HG02973 (cell line): ENCODE measurements around the gene PCDHGA2.
"Not testable (repeated sequence)": the region's sequence is repeated elsewhere in the genome, so short reads cannot be mapped to it uniquely, and the experiment has no call there.

Experiments used
- ATAC-seq: cut with Tn5 transposase; IDR thresholded peaks from one replicate; pipeline ENCODE4 v1.9.1; 2021; ENCODE audit warnings: moderate library complexity; ENCODE audit not compliant: unreplicated experiment

The PCDHGA2 gene

DNA sequence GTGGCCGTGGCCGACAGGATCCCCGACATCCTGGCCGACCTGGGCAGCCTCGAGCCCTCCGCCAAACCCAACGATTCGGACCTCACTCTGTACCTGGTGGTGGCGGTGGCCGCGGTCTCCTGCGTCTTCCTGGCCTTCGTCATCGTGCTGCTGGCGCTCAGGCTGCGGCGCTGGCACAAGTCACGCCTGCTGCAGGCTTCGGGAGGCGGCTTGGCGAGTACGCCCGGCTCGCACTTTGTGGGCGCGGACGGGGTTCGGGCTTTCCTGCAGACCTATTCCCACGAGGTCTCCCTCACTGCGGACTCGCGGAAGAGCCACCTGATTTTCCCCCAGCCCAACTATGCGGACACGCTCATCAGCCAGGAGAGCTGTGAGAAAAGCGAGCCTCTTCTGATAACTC, 7.5 kb downstream of the PCDHGA2 start:
- not testable (repeated sequence) for ATAC-seq

DNA sequence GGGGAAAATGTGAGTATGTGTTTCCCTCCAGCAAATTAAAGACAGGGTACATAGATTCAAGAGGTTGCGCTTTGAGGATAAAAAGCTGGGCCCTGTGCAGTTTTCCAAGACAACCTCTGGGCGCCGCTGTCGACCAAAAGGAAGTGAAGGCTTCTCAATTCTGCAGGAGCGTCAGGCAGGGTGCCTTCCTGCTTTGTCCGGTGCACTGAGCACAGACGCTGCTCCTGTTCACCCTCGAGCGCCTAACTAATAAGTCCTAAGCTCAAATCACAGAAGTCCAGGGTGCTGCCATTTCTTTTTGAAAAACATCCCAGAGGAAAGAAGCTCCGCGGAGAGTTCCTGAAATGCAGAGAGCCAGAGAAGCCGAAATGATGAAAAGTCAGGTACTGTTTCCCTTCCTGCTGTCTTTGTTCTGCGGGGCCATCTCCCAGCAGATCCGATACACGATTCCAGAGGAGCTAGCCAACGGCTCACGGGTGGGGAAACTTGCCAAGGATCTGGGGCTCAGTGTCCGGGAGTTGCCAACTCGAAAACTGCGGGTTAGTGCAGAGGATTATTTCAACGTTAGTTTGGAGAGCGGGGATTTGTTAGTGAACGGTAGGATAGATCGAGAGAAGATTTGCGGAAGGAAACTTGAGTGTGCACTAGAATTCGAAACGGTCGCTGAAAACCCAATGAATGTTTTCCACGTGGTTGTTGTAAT, 11.5 kb downstream of the PCDHGA2 start, which contains the start of gene PCDHGB1:
Gene PCDHGB1, plus strand, starts transcription at position 183 of the 703 bp plus-strand sequence. Its CDS starts 162 bp downstream, at position 345.
- ATAC-seq: peak; percentile 63

DNA sequence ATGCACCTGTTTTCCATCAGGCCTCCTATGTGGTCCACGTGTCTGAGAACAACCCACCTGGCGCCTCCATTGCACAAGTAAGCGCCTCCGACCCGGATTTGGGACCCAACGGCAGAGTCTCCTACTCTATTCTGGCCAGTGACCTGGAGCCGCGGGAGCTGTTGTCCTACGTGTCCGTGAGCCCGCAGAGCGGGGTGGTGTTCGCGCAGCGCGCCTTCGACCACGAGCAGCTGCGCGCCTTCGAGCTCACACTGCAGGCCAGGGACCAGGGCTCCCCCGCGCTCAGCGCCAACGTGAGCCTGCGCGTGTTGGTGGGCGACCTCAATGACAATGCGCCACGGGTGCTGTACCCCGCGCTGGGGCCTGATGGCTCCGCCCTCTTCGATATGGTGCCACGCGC, 13.0 kb downstream of the PCDHGA2 start:
- no peak for ATAC-seq

DNA sequence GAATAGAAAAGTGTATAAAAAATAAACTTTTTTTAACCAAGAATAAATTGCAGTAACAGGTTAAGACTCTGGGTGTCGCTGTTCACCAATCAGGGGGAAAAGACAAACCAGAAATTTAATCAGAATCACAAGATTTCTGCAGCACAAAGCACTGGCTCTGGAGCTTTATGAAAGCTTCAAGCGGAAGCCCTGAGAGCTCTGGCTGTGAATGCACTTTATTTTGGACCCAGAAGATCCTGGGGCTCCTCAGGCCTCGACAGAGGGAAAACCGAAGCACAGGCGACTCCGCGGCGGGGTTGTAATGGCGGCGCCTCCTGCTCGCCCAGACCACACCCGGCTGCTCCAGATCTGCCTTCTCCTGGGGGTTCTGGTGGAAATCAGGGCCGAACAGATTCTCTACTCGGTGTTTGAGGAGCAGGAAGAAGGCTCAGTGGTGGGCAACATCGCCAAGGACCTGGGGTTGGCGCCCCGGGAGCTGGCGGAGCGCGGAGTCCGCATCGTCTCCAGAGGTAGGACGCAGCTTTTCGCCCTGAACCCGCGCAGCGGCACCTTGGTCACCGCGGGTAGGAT, 16.4 kb downstream of the PCDHGA2 start, which contains the start of gene PCDHGA4:
Gene PCDHGA4, plus strand, starts transcription at position 122 of the 570 bp plus-strand sequence. Its CDS starts 87 bp downstream, at position 209.
- no peak for ATAC-seq

DNA sequence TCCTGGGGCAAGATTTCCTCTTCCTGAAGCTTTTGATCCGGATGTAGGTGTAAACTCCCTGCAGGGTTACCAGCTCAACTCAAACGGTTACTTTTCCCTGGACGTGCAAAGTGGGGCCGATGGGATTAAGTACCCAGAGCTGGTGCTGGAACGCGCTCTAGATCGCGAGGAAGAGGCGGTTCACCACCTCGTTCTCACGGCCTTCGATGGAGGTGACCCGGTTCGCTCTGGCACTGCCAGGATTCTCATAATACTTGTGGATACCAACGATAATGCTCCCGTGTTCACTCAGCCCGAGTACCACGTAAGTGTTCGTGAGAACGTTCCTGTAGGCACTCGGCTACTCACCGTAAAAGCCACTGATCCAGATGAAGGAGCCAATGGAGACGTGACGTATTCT, 17.1 kb downstream of the PCDHGA2 start:
- no peak for ATAC-seq

DNA sequence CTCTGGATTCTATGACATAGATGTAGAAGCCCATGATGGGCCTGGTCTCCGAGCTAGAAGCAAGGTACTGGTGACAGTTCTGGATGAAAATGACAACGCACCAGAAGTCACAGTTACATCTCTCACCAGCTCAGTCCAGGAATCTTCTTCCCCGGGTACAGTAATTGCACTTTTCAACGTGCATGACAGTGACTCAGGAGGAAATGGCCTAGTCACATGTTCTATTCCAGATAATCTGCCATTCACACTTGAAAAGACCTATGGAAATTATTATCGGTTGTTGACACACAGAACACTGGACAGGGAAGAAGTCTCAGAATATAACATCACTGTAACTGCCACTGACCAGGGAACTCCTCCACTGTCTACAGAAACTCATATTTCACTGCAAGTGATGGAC, 17.6 kb downstream of the PCDHGA2 start:
- ATAC-seq: no peak

DNA sequence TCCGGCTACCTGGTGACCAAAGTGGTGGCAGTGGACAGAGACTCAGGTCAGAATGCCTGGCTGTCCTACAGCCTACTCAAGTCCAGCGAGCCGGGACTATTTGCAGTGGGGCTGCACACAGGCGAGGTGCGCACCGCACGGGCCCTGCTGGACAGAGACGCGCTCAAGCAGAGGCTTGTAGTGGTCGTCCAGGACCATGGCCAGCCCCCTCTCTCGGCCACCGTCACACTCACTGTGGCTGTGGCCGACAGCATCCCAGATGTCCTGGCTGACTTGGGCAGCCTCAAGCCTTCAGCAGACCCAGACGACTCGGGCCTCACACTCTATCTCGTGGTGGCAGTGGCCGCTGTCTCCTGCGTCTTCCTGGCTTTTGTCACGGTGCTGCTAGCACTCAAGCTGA, 18.4 kb downstream of the PCDHGA2 start:
- ATAC-seq: no peak

DNA sequence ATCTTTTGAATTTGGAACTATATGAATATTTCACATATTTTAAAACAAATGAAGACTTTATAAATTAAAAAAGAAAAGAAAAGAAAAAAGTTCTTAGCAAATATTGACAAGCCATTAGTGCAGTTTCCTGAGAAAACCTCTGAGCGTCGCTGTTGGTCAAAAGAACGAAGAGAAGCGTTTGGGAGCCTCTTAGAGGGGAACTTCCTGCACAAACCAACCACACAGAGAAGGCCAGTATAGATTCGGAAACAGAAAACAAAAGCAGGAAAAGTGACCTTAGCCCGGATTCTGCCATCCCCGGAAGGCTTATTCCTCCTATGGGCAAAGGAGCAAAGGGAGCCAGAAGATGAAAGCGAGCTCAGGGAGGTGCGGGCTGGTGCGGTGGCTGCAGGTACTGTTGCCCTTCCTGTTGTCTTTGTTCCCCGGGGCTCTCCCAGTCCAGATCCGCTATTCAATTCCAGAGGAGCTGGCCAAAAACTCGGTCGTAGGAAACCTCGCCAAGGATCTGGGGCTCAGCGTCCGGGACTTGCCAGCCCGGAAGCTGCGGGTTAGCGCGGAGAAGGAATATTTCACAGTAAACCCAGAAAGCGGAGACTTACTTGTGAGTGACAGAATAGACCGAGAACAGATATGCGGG, 21.3 kb downstream of the PCDHGA2 start, which contains the start of gene PCDHGB2:
Gene PCDHGB2, plus strand, starts transcription at position 205 of the 637 bp plus-strand sequence. Its CDS starts 142 bp downstream, at position 347.
- no peak for ATAC-seq

DNA sequence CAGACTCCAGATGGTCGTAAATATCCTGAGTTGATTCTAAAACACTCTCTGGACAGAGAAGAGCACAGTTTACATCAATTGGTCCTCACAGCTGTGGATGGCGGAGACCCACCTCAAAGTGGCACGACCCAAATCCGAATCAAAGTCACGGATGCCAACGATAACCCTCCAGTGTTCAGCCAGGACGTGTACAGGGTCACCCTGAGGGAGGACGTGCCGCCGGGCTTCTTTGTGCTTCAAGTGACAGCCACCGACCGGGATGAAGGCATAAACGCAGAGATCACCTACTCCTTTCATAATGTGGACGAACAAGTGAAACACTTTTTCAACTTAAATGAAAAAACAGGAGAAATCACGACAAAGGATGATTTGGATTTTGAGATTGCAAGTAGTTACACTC, 22.1 kb downstream of the PCDHGA2 start:
- no peak for ATAC-seq

DNA sequence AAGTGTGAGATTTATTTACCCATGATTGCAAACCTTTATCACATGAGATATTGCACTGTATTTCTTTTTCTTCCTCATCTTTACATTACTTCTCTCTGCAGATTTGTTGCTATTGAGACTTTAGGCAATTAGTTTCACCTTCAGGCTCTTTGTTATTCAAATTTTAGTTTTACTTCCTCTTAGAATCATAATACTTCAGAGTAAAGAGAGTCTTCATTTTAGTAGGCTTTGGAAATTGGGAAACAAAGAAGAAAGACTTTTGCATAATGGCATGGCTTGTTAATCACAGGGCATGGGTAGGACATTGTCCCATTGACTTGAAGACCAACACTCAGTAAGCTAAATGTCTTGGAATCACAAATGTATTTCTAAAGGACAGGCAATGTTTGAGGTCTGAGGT, 24.2 kb downstream of the PCDHGA2 start:
- ATAC-seq: no peak

DNA sequence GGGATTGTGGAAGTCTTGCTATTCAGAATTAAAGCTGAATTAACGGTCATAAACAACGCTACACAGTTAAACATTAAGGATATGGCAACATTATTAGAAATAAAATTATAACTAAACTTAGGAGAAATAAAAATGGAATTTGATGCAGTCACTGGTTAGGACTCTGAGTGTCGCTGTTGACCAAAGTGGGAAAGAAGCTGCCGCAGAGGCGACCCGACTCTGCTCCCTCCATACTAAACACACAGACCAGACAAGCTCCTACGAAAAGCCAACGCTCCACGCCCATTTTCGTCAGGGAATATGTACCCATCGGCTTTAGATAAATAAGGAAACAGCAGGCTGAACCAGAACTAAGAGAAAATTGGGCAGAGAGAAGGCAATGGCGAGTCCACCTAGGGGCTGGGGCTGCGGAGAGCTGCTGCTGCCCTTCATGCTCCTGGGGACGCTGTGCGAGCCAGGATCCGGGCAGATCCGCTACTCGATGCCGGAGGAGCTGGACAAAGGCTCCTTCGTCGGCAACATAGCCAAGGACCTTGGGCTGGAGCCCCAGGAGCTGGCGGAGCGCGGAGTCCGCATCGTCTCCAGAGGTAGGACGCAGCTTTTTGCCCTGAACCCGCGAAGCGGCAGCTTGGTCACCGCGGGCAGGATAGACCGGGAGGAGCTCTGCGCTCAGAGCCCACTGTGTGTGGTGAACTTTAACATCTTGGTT, 25.5 kb downstream of the PCDHGA2 start, which contains the start of gene PCDHGA5:
Gene PCDHGA5, plus strand, starts transcription at position 211 of the 709 bp plus-strand sequence. Its CDS starts 169 bp downstream, at position 380.
- ATAC-seq: no peak

DNA sequence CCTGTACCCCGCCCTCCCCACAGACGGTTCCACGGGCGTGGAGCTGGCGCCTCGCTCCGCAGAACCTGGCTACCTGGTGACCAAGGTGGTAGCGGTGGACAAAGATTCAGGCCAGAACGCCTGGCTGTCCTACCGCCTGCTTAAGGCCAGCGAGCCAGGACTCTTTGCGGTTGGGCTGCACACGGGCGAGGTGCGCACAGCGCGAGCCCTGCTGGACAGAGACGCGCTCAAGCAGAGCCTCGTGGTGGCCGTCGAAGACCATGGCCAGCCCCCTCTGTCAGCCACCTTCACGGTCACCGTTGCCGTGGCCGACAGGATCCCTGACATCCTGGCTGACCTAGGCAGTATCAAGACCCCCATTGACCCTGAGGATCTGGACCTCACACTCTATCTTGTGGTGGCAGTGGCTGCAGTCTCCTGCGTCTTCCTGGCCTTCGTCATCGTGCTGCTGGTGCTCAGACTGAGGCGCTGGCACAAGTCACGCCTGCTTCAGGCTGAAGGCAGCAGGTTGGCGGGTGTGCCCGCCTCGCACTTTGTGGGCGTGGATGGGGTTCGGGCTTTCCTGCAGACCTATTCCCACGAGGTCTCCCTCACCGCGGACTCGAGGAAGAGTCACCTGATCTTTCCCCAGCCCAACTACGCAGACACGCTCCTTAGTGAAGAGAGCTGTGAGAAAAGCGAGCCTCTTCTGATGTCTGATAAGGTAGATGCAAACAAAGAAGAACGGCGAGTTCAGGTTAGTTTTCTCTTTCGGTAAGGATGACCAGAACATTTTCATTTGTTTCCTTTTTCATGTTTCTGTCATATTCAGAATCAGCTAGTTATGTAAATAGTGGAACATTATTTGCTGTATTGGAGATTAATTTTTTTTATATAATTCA, 27.7 kb downstream of the PCDHGA2 start:
- no peak for ATAC-seq

DNA sequence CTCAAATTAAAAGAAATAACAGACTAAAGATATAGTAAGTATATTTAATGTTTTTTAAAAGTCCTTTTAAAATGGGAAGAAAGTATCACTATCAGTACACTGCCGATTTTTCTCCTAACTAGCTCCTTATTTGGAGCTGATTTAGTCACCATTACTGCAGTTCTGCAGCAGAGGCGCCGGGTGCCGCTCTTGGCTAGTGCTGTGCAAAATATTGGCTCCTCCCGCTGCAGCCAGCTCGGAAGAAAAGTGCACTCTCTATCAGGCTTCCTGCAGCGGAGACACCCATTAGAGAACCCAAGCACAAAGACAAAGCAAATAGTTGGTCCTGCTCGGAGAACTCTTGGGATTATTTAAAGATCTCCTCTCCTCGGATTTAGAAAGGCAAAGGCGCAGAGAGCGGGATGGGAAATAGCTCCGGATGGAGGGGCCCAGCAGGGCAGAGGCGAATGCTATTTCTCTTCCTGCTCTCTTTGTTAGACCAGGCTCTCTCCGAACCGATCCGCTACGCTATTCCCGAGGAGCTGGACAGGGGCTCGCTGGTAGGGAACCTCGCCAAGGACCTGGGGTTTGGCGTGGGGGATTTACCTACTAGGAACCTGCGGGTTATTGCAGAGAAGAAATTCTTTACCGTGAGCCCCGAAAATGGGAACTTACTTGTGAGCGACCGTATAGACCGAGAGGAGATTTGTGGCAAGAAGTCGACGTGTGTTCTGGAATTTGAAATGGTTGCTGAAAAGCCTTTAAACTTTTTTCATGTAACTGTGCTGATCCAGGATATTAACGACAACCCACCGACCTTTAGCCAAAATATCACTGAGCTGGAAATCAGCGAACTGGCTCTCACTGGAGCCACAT, 31.7 kb downstream of the PCDHGA2 start, which contains the start of gene PCDHGB3:
Gene PCDHGB3, plus strand, starts transcription at position 249 of the 855 bp plus-strand sequence. Its CDS starts 153 bp downstream, at position 402.
- peak; percentile 98 for ATAC-seq

DNA sequence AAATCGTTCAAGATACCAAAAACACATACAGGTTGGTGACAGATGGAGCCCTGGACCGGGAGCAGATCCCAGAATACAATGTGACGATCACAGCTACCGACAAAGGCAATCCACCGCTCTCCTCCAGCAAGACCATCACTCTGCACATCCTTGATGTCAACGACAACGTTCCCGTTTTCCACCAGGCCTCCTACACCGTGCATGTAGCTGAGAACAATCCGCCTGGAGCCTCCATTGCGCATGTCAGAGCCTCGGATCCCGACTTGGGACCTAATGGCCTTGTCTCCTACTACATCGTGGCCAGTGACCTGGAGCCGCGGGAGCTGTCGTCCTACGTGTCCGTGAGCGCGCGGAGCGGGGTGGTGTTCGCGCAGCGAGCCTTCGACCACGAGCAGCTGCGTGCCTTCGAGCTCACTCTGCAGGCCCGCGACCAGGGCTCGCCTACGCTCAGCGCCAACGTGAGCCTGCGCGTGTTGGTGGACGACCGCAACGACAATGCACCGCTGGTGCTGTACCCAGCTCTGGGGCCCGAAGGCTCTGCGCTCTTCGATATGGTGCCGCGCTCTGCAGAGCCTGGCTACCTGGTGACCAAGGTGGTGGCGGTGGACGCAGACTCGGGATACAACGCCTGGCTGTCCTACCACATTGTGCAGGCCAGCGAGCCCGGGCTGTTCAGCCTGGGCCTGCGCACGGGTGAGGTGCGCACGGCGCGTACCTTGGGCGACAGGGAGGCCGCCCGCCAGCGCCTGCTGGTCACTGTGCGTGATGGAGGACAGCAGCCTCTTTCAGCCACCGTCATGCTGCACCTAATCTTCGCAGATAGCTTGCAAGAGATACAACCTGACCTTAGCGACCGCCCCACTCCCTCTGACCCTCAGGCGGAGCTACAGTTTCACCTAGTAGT, 33.3 kb downstream of the PCDHGA2 start:
- no peak for ATAC-seq

DNA sequence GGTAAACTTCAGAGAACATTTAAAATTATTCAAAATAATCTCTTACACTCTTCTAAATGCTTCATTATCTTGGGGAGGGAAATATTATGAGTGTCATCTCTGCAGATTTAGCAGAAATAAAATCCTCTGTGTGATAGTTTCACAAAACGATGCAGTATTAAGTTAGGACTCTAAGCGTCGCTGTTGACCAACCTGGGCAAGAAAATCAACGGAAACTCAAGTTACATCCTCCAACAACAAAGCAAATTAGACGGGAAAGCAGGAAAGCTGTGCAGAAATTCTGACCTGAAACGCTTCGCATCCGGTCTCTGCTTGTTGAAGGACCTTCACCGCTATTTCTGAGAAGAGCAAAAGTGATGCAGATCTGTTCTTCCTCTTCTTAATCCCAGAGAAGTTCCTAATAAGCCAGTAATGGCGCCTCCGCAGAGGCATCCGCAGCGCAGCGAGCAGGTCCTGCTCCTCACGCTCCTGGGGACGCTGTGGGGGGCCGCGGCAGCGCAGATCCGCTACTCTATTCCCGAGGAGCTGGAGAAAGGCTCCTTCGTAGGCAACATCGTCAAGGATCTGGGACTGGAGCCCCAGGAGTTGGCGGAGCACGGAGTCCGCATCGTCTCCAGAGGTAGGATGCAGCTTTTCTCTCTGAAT, 35.2 kb downstream of the PCDHGA2 start, which contains the start of gene PCDHGA6:
Gene PCDHGA6, plus strand, starts transcription at position 219 of the 645 bp plus-strand sequence. Its CDS starts 193 bp downstream, at position 412.
- ATAC-seq: no peak

DNA sequence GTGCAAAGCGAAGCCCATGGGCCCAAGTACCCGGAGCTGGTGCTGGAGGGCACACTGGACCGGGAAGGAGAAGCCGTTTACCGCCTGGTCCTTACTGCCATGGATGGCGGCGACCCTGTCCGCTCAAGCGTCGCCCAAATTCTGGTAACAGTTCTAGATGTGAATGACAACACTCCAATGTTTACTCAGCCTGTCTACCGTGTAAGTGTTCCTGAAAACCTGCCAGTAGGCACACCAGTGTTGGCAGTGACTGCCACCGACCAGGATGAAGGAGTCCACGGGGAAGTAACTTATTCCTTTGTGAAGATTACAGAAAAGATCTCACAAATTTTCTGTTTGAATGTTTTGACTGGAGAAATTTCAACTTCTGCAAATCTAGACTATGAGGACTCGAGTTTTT, 36.1 kb downstream of the PCDHGA2 start:
- no peak for ATAC-seq

DNA sequence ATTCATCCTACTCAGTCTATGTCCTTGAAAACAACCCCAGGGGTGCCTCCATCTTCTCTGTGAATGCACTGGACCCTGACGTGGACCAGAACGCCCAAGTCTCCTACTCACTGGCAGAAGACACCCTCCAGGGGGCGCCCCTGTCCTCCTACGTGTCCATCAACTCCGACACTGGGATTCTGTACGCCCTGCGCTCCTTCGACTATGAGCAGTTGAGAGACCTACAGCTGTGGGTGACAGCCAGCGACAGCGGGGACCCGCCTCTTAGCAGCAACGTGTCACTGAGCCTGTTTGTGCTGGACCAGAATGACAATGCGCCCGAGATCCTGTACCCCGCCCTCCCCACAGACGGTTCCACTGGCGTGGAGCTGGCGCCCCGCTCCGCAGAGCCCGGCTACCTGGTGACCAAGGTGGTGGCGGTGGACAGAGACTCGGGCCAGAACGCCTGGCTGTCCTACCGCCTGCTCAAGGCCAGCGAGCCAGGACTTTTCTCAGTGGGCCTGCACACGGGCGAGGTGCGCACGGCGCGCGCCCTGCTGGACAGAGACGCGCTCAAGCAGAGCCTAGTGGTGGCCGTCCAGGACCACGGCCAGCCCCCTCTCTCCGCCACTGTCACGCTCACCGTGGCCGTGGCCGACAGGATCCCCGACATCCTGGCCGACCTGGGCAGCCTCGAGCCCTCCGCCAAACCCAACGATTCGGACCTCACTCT, 37.0 kb downstream of the PCDHGA2 start:
- ATAC-seq: not testable (repeated sequence)
